HG02973 (cell line): ENCODE measurements around the gene PAGE5.

Experiments used
- ATAC-seq: cut with Tn5 transposase; IDR thresholded peaks from one replicate; pipeline ENCODE4 v1.9.1; 2021; ENCODE audit warnings: moderate library complexity; ENCODE audit not compliant: unreplicated experiment

PAGE5 gene

GRCh38 chrX:55220119-55220794 is at the start of gene PAGE5:
PAGE5 (plus strand) TSS chrX:55220346; CDS start chrX:55221383, 1,037 bp downstream.
- ATAC-seq, result no peak

- no peak for ATAC-seq
Observed at GRCh38 chrX:55187281-55187680, 32.9 kb upstream of the PAGE5 start.

GRCh38 chrX:55196688-55197087 is 23.5 kb upstream of the PAGE5 start:
- ATAC-seq, result no peak

- no peak for ATAC-seq
Observed at GRCh38 chrX:55201930-55202579, 18.1 kb upstream of the PAGE5 start.

- no peak for ATAC-seq
Observed at GRCh38 chrX:55206162-55206941, 13.8 kb upstream of the PAGE5 start.

- no peak for ATAC-seq
Observed at GRCh38 chrX:55210931-55211677, 9.0 kb upstream of the PAGE5 start.

GRCh38 chrX:55213381-55213780 is 6.8 kb upstream of the PAGE5 start:
- no peak for ATAC-seq

- no peak for ATAC-seq
Observed at GRCh38 chrX:55240788-55241340, 20.7 kb downstream of the PAGE5 start.

GRCh38 chrX:55253528-55253927 is 33.4 kb downstream of the PAGE5 start:
- no peak for ATAC-seq

- ATAC-seq, result no peak
Observed at GRCh38 chrX:55260806-55261205, 40.7 kb downstream of the PAGE5 start.

- no peak for ATAC-seq
Observed at GRCh38 chrX:55264816-55265215, 44.7 kb downstream of the PAGE5 start, which contains the start of gene PAGE3. PAGE3 (minus strand) TSS chrX:55264916; CDS start chrX:55263903, 1,013 bp downstream.
